Thyroid gland (tissue), 4 donors: ENCODE measurements around the gene TMIGD3.
"Not testable (repeated sequence)": the region's sequence is repeated elsewhere in the genome, so short reads cannot be mapped to it uniquely, and the experiment has no call there.

ENCODE experiments used
- POLR2A ChIP-seq, 2 donors: fragments of 450-650 bp; IDR thresholded peaks; one replicate each; pipeline ENCODE4 v1.6.1; 2017; ENCODE audit warnings: antibody characterized with exemption in 2 of 2, mild to moderate bottlenecking in 2 of 2, moderate library complexity in 1 of 2
- TF ChIP-seq, protein P1 (sequence below), 6 experiments: fragments of 200-600 bp in 3 of 6; fragments of 450-650 bp in 3 of 6; sonication (generic) in 3 of 6; IDR thresholded peaks; one replicate each; pipeline ENCODE4 v1.5.1; 2016 to 2019; ENCODE audit warnings: antibody characterized with exemption in 6 of 6, mild to moderate bottlenecking in 2 of 6, inconsistent platforms in 1 of 6, moderate library complexity in 1 of 6

DNA sequence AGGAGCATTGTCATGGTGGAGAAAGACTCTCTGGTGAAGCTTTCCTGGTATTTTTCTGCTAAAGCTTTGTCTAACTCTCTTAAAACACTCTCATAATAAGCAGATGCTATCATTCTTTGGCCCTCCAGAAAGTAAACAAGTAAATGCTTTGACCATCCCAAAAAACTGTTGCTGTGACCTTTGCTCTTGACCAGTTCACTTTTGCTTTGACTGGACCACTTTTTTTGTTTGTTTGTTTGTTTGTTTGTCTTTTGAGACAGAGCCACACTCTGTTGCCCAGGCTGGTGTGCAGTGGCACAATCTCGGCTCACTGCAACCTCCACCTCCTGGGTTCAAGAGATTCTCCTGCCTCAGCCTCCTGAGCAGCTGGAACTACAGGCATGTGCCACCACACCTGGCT lies 44.4 kb upstream of the TMIGD3 start:
- TF ChIP-seq, protein P1, sequence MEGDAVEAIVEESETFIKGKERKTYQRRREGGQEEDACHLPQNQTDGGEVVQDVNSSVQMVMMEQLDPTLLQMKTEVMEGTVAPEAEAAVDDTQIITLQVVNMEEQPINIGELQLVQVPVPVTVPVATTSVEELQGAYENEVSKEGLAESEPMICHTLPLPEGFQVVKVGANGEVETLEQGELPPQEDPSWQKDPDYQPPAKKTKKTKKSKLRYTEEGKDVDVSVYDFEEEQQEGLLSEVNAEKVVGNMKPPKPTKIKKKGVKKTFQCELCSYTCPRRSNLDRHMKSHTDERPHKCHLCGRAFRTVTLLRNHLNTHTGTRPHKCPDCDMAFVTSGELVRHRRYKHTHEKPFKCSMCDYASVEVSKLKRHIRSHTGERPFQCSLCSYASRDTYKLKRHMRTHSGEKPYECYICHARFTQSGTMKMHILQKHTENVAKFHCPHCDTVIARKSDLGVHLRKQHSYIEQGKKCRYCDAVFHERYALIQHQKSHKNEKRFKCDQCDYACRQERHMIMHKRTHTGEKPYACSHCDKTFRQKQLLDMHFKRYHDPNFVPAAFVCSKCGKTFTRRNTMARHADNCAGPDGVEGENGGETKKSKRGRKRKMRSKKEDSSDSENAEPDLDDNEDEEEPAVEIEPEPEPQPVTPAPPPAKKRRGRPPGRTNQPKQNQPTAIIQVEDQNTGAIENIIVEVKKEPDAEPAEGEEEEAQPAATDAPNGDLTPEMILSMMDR (IDR thresholded peaks at IDR 0.05), result not testable (repeated sequence)
- not testable (repeated sequence) for TF ChIP-seq POLR2A (IDR thresholded peaks at IDR 0.05)
